Prostate gland (tissue), 2 donors: Measurements from ENCODE around the gene PHC2.

Experiments used
- CTCF ChIP-seq, 4 experiments: fragments of 200-600 bp in 2 of 4; fragments of 450-650 bp in 2 of 4; sonication (generic) in 2 of 4; IDR thresholded peaks; 1 replicate in 3 of 4; 2 replicates in 1 of 4; pipeline ENCODE4 v1.5.1; 2016 to 2019; ENCODE audit warnings: antibody characterized with exemption in 4 of 4, mild to moderate bottlenecking in 2 of 4, moderate library complexity in 2 of 4
- POLR2A ChIP-seq: fragments of 450-650 bp; IDR thresholded peaks from one replicate; pipeline ENCODE4 v1.6.1; 2016; ENCODE audit warnings: antibody characterized with exemption, mild to moderate bottlenecking
- POLR2AphosphoS5 ChIP-seq: sonication (generic); formaldehyde crosslinking; IDR thresholded peaks from one replicate; pipeline ENCODE4 v1.6.1; 2017; ENCODE audit warnings: antibody characterized with exemption

- TF ChIP-seq POLR2A, result no peak
- no peak for TF ChIP-seq CTCF (IDR thresholded peaks at IDR 0.05)
- TF ChIP-seq POLR2AphosphoS5, result peak; percentile 29
Measured at GRCh38 chr1:33460947-33461629, 30.2 kb upstream of the PHC2 start.
